Trophoblast cell (in vitro differentiated cells and primary cell): Measurements from ENCODE around the gene C4B.
A peak's percentile ranks its signal among the peaks of the same experiment; 100 is the strongest.
"Not testable (repeated sequence)": the region's sequence is repeated elsewhere in the genome, so short reads cannot be mapped to it uniquely, and the experiment has no call there.

Experiments
- DNase-seq, 2 donors: peaks; one replicate each; pipeline ENCODE4 v3.0.0-alpha.2; 2016
- H2AFZ ChIP-seq: 2 replicates; pipeline ENCODE4 v1.6.1; 2013; ENCODE audit warnings: low read length, moderate library complexity, mild to moderate bottlenecking; ENCODE audit not compliant: insufficient read depth, poor library complexity
- H2AK5ac ChIP-seq: 2 replicates; pipeline ENCODE4 v1.6.1; 2013; ENCODE audit warnings: mild to moderate bottlenecking, low read length
- H2BK120ac ChIP-seq: 2 replicates; pipeline ENCODE4 v1.6.1; 2013; ENCODE audit warnings: low read length, mild to moderate bottlenecking, moderate library complexity; ENCODE audit not compliant: insufficient read depth, poor library complexity
- H2BK12ac ChIP-seq: 2 replicates; pipeline ENCODE4 v1.6.1; 2013; ENCODE audit warnings: mild to moderate bottlenecking, low read length, moderate library complexity
- H2BK5ac ChIP-seq: 2 replicates; pipeline ENCODE4 v1.6.1; 2013; ENCODE audit warnings: low read length, low read depth, moderate library complexity, mild to moderate bottlenecking; ENCODE audit not compliant: poor library complexity
- H3K14ac ChIP-seq: 2 replicates; pipeline ENCODE4 v1.6.1; 2013; ENCODE audit warnings: mild to moderate bottlenecking, low read length
- H3K18ac ChIP-seq: 2 replicates; pipeline ENCODE4 v1.6.1; 2013; ENCODE audit warnings: mild to moderate bottlenecking, low read length
- H3K23ac ChIP-seq: 2 replicates; pipeline ENCODE4 v1.6.1; 2013; ENCODE audit warnings: low read length
- H3K27ac ChIP-seq: 2 replicates; pipeline ENCODE4 v1.5.1; 2013; ENCODE audit warnings: low read depth, mild to moderate bottlenecking, inconsistent platforms, low read length, moderate library complexity
- H3K27me3 ChIP-seq: 2 replicates; pipeline ENCODE4 v1.6.1; 2013; ENCODE audit warnings: inconsistent platforms, mild to moderate bottlenecking, low read length, moderate library complexity; ENCODE audit not compliant: insufficient read depth
- H3K36me3 ChIP-seq, 2 experiments: 1 replicate in 1 of 2; 2 replicates in 1 of 2; pipeline ENCODE4 v1.6.1; 2013; ENCODE audit warnings: low read length in 2 of 2, mild to moderate bottlenecking in 2 of 2, moderate library complexity in 1 of 2; ENCODE audit not compliant: insufficient read depth in 2 of 2, control insufficient read depth in 1 of 2
- H3K4ac ChIP-seq: 2 replicates; pipeline ENCODE4 v1.6.1; 2013; ENCODE audit warnings: low read depth, mild to moderate bottlenecking, low read length, moderate library complexity
- H3K4me1 ChIP-seq, 2 experiments: 1 replicate in 1 of 2; 2 replicates in 1 of 2; pipeline ENCODE4 v1.6.1; 2013; ENCODE audit warnings: low read length in 2 of 2, mild to moderate bottlenecking in 2 of 2, moderate library complexity in 1 of 2; ENCODE audit not compliant: insufficient read depth in 2 of 2, control insufficient read depth in 1 of 2
- H3K4me2 ChIP-seq: 2 replicates; pipeline ENCODE4 v1.6.1; 2013; ENCODE audit warnings: inconsistent platforms, mild to moderate bottlenecking, low read length, moderate library complexity
- H3K4me3 ChIP-seq: 2 replicates; pipeline ENCODE4 v1.5.1; 2013; ENCODE audit warnings: mild to moderate bottlenecking, low read depth, low read length, inconsistent platforms
- H3K79me1 ChIP-seq: one replicate; pipeline ENCODE4 v1.6.1; 2013; ENCODE audit warnings: low read length
- H3K79me2 ChIP-seq: 2 replicates; pipeline ENCODE4 v1.6.1; 2013; ENCODE audit warnings: low read length, mild to moderate bottlenecking; ENCODE audit not compliant: control insufficient read depth, insufficient read depth, poor library complexity
- H3K9ac ChIP-seq: 2 replicates; pipeline ENCODE4 v1.6.1; 2013; ENCODE audit warnings: mild to moderate bottlenecking, low read length
- H3K9me3 ChIP-seq: 2 replicates; pipeline ENCODE4 v1.6.1; 2013; ENCODE audit warnings: low read depth, mild to moderate bottlenecking, control low read depth, inconsistent platforms, low read length; ENCODE audit not compliant: insufficient read depth
- H4K12ac ChIP-seq: 2 replicates; pipeline ENCODE4 v1.6.1; 2013; ENCODE audit warnings: low read depth, mild to moderate bottlenecking, low read length, moderate library complexity
- H4K8ac ChIP-seq: 2 replicates; pipeline ENCODE4 v1.6.1; 2013; ENCODE audit warnings: low read depth, mild to moderate bottlenecking, low read length, moderate library complexity
- H4K91ac ChIP-seq: one replicate; pipeline ENCODE4 v1.6.1; 2013; ENCODE audit warnings: low read depth, mild to moderate bottlenecking, low read length, moderate library complexity
- WGBS: extraction: QIAGEN DNeasy Blood & Tissue Kit; methylation state at CpG from one replicate; pipeline ENCODE4 v1.1.7; 2013; ENCODE audit warnings: missing lambda C conversion rate; ENCODE audit not compliant: insufficient read length, insufficient coverage; ENCODE audit errors: extremely low coverage; 5-methylcytosine and 5-hydroxymethylcytosine counted together

C4B gene

DNA sequence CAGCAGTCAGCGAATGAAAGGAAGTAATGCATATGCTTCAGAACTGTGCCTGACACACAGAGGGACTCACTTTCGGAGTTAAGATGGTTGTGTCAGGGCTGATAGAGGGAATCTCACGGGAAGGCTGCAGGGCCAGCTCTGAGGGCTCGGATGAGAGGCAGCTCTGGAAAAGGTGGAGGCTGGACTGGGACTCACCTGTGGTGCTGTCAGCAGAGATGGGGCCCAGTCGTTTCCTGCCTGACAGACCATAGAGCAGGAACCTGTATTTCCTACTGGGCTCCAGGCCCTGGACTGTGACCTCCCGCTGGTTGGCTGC lies 32.9 kb downstream of the C4B start:
- Histone ChIP-seq H3K9me3 (no peaks in the 10 kb centered on the region), H3K18ac (no peak overlapping the region), H3K36me3 (no peaks in the 10 kb centered on the region), H2AK5ac (peak overlapping the region; percentile 36), H2BK12ac (peak overlapping the region; percentile 34), H2BK5ac (no peak overlapping the region), H4K8ac (peak overlapping the region; percentile 41), H3K23ac (no peak overlapping the region), H3K4me3 (no peak overlapping the region), H3K4ac (no peak overlapping the region), H4K91ac (peak overlapping the region; percentile 64), H3K4me1 (peaks cover 19 to 20% of the 10 kb centered on the region in 2 experiments), H2AFZ (no peak overlapping the region), H3K79me2 (no peaks in the 10 kb centered on the region), H3K4me2 (no peak overlapping the region), H3K27me3 (no peaks in the 10 kb centered on the region), H4K12ac (no peak overlapping the region), H3K27ac (no peak overlapping the region), H2BK120ac (peak overlapping the region; percentile 21), H3K14ac (no peak overlapping the region), H3K79me1 (peaks cover 8% of the 10 kb centered on the region), H3K9ac (no peak overlapping the region)
- DNase-seq: no peak
- WGBS: no CpG with 5 or more reads among the region's 6 CpGs

DNA sequence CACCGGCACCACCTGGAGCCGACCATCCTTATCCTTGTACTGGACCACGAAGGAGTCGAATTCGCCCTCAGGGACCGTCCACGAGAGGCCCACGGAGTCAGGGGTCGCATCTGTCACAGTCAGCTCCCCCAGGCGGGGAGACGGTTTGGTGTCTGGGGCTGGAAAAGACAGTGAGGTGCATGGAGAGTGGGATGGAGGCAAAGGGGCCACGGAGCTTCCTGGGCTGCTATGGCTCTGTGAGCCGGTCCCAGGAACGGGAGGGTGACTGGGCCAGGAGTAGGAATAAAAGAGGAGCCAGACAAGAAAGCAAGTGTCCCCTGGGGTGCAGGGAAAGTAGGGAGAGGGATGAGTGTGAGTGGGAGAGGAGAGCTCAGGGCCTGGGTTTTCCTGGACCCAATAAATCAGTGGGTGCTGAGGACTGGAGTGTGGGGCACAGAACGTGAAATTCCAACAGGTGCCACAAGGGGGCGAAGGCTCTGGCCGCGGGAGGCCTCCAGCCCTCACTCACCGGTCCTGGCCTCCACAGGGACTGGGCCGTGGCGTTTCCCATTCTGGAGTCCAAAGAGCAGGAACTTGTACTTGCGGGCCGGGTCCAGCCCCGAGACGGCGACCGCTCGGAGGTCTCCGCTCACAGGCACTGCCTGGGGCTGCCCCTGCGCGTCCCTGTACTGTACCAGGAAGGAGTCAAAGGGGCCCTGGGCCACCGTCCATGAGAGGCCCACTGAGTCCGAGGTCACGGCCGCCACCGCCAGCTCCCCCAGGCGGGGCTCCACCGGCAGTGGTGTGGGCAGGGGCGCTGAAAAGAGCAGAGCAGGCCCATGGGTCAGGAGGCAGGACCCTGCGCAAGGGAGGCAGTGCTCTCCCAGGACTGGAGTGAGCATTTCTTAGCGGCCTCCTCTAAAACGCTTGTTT lies 33.5 kb downstream of the C4B start:
- Histone ChIP-seq H3K9me3 (no peaks in the 10 kb centered on the region), H2AFZ (no peak overlapping the region), H3K79me2 (no peaks in the 10 kb centered on the region), H2AK5ac (peak overlapping the region; percentile 36), H3K36me3 (no peaks in the 10 kb centered on the region), H3K23ac (no peak overlapping the region), H4K12ac (no peak overlapping the region), H3K4me3 (no peak overlapping the region), H3K27me3 (no peaks in the 10 kb centered on the region), H3K14ac (peak overlapping the region; percentile 16), H2BK12ac (peak overlapping the region; percentile 34), H2BK5ac (no peak overlapping the region), H4K91ac (peak overlapping the region; percentile 64), H2BK120ac (peak overlapping the region; percentile 21), H3K27ac (no peak overlapping the region), H3K18ac (peak overlapping the region; percentile 51), H3K9ac (no peak overlapping the region), H3K4me1 (peaks cover 19 to 20% of the 10 kb centered on the region in 2 experiments), H4K8ac (peak overlapping the region; percentile 66), H3K4ac (no peak overlapping the region), H3K79me1 (peaks cover 8% of the 10 kb centered on the region), H3K4me2 (no peak overlapping the region)
- WGBS: no CpG with 5 or more reads among the region's 42 CpGs
- peak; percentile 51 to 82 for DNase-seq

DNA sequence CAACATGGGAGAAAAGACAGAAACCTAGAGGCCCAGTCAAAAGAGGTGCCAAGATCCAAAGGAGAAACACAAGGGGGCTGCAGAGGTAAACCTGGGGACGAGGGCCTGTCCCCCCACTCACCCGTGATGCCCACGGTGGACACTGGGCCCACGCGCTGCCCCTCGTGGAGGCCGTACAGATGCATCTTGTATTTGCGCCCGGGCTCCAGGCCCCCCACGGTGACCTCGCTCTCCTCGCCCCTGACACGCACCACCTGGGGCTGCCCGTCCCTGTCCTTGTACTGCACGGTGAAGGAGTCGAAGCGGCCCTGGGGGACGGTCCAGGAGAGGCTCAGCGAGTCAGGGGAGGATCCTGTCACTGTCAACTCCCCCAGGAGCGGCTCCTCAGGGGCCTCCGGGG lies 34.6 kb downstream of the C4B start:
- not testable (repeated sequence) for H3K4me3 ChIP-seq, H3K79me1 ChIP-seq, H3K18ac ChIP-seq, H2AK5ac ChIP-seq, H3K4ac ChIP-seq, H3K23ac ChIP-seq, H3K36me3 ChIP-seq, DNase-seq, H3K9ac ChIP-seq, H4K12ac ChIP-seq, H4K91ac ChIP-seq, H3K27me3 ChIP-seq, H3K4me2 ChIP-seq, H2BK5ac ChIP-seq, H3K14ac ChIP-seq, H2BK12ac ChIP-seq, H3K79me2 ChIP-seq, H2AFZ ChIP-seq, H2BK120ac ChIP-seq, H3K9me3 ChIP-seq, H4K8ac ChIP-seq, H3K27ac ChIP-seq
- H3K4me1 ChIP-seq: peaks cover 19 to 20% of the 10 kb centered on the region in 2 experiments
- no CpG with 5 or more reads among the region's 21 CpGs for WGBS

DNA sequence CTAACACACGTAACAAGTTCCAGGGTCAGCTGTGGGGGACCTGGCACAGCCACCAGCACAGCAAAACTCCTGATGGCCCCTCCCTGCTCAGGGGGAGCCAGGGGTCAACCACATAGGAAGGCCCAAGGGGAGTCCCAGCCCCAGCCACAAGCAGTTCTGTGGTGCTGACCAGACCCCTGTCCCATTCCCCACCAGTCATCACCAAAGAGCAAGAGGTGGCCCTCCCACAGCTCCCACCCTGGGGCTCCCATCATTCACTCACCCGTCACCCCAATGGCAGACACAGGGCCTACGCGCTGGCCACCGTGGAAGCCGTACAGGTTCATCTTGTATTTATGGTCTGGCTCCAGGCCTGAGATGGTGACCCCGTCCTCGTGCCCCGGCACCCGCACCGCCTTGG lies 35.1 kb downstream of the C4B start:
- not testable (repeated sequence) for H4K91ac ChIP-seq, H3K23ac ChIP-seq, H3K18ac ChIP-seq, H3K9ac ChIP-seq, H2BK120ac ChIP-seq, H3K79me1 ChIP-seq, H4K8ac ChIP-seq, H3K9me3 ChIP-seq, H3K4me3 ChIP-seq, H2AK5ac ChIP-seq, H3K27me3 ChIP-seq, H3K14ac ChIP-seq, H3K4ac ChIP-seq, H2BK5ac ChIP-seq, H3K36me3 ChIP-seq, H2BK12ac ChIP-seq, H3K27ac ChIP-seq, H4K12ac ChIP-seq, H3K4me2 ChIP-seq, H2AFZ ChIP-seq, H3K79me2 ChIP-seq, DNase-seq
- peaks cover 19 to 20% of the 10 kb centered on the region in 2 experiments for H3K4me1 ChIP-seq
- WGBS: no CpG with 5 or more reads among the region's 11 CpGs
